Right ventricle myocardium inferior (tissue), 1 donor: ENCODE data around the gene TMCO1. TPM values are rescaled to one million over a fixed set of nuclear protein-coding genes. Genes with fewer than 3 reads are reported as not detected.
"Not testable (repeated sequence)": the region's sequence is repeated elsewhere in the genome, so short reads cannot be mapped to it uniquely, and the experiment has no call there.

ENCODE experiments used
- ATAC-seq: fragments of 200-7000 bp; cut with Tn5 transposase; one replicate; pipeline ENCODE4 v1.9.1; 2020; ENCODE audit warnings: mild to moderate bottlenecking, moderate library complexity
- DNase-seq: peaks from one replicate; pipeline ENCODE4 v3.0.0; 2021; ENCODE audit errors: missing footprints
- intact Hi-C: fragments of 100-400 bp; cut with DNase I; formaldehyde crosslinking; loops from one replicate; pipeline ENCODE4 v1.11.0; 2022
- total RNA-seq: library from RNA; stranded (reverse); fragmentation: NEBNext Ultra II Directional; extraction: Animal tissue kit (Norgen Biotek cat#: 25700); gene quantifications from one replicate; pipeline ENCODE4 v1.2.1, GENCODE V29; 2021
- donor health status: DM: no; HTN: yes; CAD: no; lungs with severe emphysema.

The TMCO1 gene
- total RNA-seq, 1 donor from 2014 or later = 47.3 TPM

- DNase-seq (no peak), ATAC-seq (no peak)
- intact Hi-C loops = no loop called here
Observed at GRCh38 chr1:165753934-165754333, 14.7 kb downstream of the TMCO1 start.

GRCh38 chr1:165748550-165748949 is 20.1 kb downstream of the TMCO1 start:
- intact Hi-C loops = no loop called here
- ATAC-seq = no peak
- no peak for DNase-seq

GRCh38 chr1:165747632-165748447 is 20.8 kb downstream of the TMCO1 start:
- DNase-seq (no peak), ATAC-seq (no peak)
- intact Hi-C loops = no loop called here

- ATAC-seq, DNase-seq, intact Hi-C loops: not testable (repeated sequence)
Observed at GRCh38 chr1:165744913-165745312, 23.8 kb downstream of the TMCO1 start.

GRCh38 chr1:165742194-165742593 is 26.5 kb downstream of the TMCO1 start:
- no peak for DNase-seq
- no peak for ATAC-seq
- intact Hi-C loops = no loop called here

GRCh38 chr1:165738794-165739193 is 29.9 kb downstream of the TMCO1 start:
- intact Hi-C loops = no loop called here
- no peak for DNase-seq

GRCh38 chr1:165737196-165737595 is 31.5 kb downstream of the TMCO1 start:
- DNase-seq = no peak
- ATAC-seq = no peak
- intact Hi-C loops = no loop called here

More at GRCh38 chr1:165738794-165739193, 29.9 kb downstream of the TMCO1 start:
- ATAC-seq = no peak

GRCh38 chr1:165734906-165735305 is 33.8 kb downstream of the TMCO1 start:
- intact Hi-C loops = no loop called here
- no peak for ATAC-seq

GRCh38 chr1:165726841-165727240 is 41.8 kb downstream of the TMCO1 start:
- no peak for ATAC-seq
- intact Hi-C loops = no loop called here
- DNase-seq = no peak

More at GRCh38 chr1:165734906-165735305, 33.8 kb downstream of the TMCO1 start:
- no peak for DNase-seq

GRCh38 chr1:165726169-165726568 is 42.5 kb downstream of the TMCO1 start:
- ATAC-seq (no peak), DNase-seq (no peak)
- intact Hi-C loops = no loop called here

- intact Hi-C loops = loop anchor here (2.0 kb wide), 1 partner anchor 197 kb away; no protein-coding TSS in a partner anchor
- DNase-seq (no peak), ATAC-seq (no peak)
Observed at GRCh38 chr1:165717918-165718515, 50.7 kb downstream of the TMCO1 start.

GRCh38 chr1:165716265-165717051 is 52.2 kb downstream of the TMCO1 start:
- DNase-seq, ATAC-seq, intact Hi-C loops: not testable (repeated sequence)

GRCh38 chr1:165712764-165713163 is 55.9 kb downstream of the TMCO1 start:
- DNase-seq (no peak), ATAC-seq (no peak)
- intact Hi-C loops = no loop called here

- no peak for ATAC-seq
- no peak for DNase-seq
- intact Hi-C loops = no loop called here
Observed at GRCh38 chr1:165707984-165708706, 60.5 kb downstream of the TMCO1 start.

GRCh38 chr1:165703648-165704047 is 65.0 kb downstream of the TMCO1 start:
- intact Hi-C loops = no loop called here
- no peak for ATAC-seq
- no peak for DNase-seq

- DNase-seq, ATAC-seq, intact Hi-C loops: not testable (repeated sequence)
Observed at GRCh38 chr1:165701922-165702321, 66.7 kb downstream of the TMCO1 start.

GRCh38 chr1:165699577-165699976 is 69.1 kb downstream of the TMCO1 start:
- intact Hi-C loops = loop anchor here (2.0 to 5.0 kb wide), 3 partner anchors 69 to 102 kb away; partner anchors contain the start of genes MGST3 and TMCO1
- DNase-seq (no peak), ATAC-seq (no peak)

GRCh38 chr1:165698761-165699052 is 70.0 kb downstream of the TMCO1 start:
- no peak for ATAC-seq
- intact Hi-C loops = loop anchor here (2.0 to 5.0 kb wide), 3 partner anchors 68 to 101 kb away; partner anchors contain the start of genes MGST3 and TMCO1
- DNase-seq = no peak
